CD4-positive, CD25-positive, alpha-beta regulatory T cell (primary cell): Measurements from ENCODE around the gene ARSD. TPM values are rescaled to one million over a fixed set of nuclear protein-coding genes. Genes with fewer than 3 reads are reported as not detected.
"Not testable (repeated sequence)": the region's sequence is repeated elsewhere in the genome, so short reads cannot be mapped to it uniquely, and the experiment has no call there.

Experiments
- ATAC-seq, 2 donors: fragments of 150-1000 bp; cut with Tn5 transposase; one replicate each; pipeline ENCODE4 v1.10.0; 2021; ENCODE audit warnings: low read depth in 2 of 2, moderate number of reproducible peaks in 2 of 2, moderate library complexity in 1 of 2
- DNase-seq, 3 donors: peaks; one replicate each; pipeline versions ENCODE4 v3.0.0 to v3.0.0-alpha.2; 2012 to 2022; ENCODE audit warnings: mixed read lengths in 1 of 3
- H3K27ac ChIP-seq: one replicate; pipeline ENCODE4 v1.7.0; 2013; ENCODE audit warnings: mild to moderate bottlenecking, low read length; ENCODE audit not compliant: insufficient read depth, poor library complexity, severe bottlenecking
- H3K27me3 ChIP-seq: one replicate; pipeline ENCODE4 v1.7.0; 2013; ENCODE audit warnings: low read length; ENCODE audit not compliant: control insufficient read depth, insufficient read depth
- H3K36me3 ChIP-seq: one replicate; pipeline ENCODE4 v1.7.0; 2013; ENCODE audit warnings: mild to moderate bottlenecking, low read length, moderate library complexity; ENCODE audit not compliant: control insufficient read depth, insufficient read depth
- H3K4me1 ChIP-seq: 2 replicates; pipeline ENCODE4 v1.7.0; 2013; ENCODE audit warnings: mild to moderate bottlenecking, low read length; ENCODE audit not compliant: insufficient read depth, control insufficient read depth, poor library complexity, severe bottlenecking
- H3K4me3 ChIP-seq: one replicate; pipeline ENCODE4 v1.7.0; 2013; ENCODE audit warnings: low read depth, mild to moderate bottlenecking, low read length, moderate library complexity
- H3K9me3 ChIP-seq, 2 experiments: 1 replicate in 1 of 2; 2 replicates in 1 of 2; pipeline ENCODE4 v1.7.0; 2013; ENCODE audit warnings: low read length in 2 of 2, mild to moderate bottlenecking in 1 of 2, moderate library complexity in 1 of 2; ENCODE audit not compliant: control insufficient read depth in 2 of 2
- H3K27ac Mint-ChIP-seq, 3 donors: one replicate each; pipeline ENCODE4 v1.8.0; 2020 to 2022; ENCODE audit warnings: mild to moderate bottlenecking in 3 of 3, mixed read lengths in 3 of 3, moderate library complexity in 2 of 3
- H3K27me3 Mint-ChIP-seq: one replicate; pipeline ENCODE4 v1.8.0; 2022; ENCODE audit warnings: mild to moderate bottlenecking, mixed read lengths
- H3K36me3 Mint-ChIP-seq: one replicate; pipeline ENCODE4 v1.8.0; 2020; ENCODE audit warnings: mixed read lengths
- H3K4me1 Mint-ChIP-seq, 4 donors: one replicate each; pipeline ENCODE4 v1.8.0; 2020 to 2022; ENCODE audit warnings: mixed read lengths in 4 of 4, mild to moderate bottlenecking in 1 of 4
- H3K4me3 Mint-ChIP-seq, 4 donors: one replicate each; pipeline ENCODE4 v1.8.0; 2020 to 2022; ENCODE audit warnings: mild to moderate bottlenecking in 4 of 4, mixed read lengths in 4 of 4, moderate library complexity in 3 of 4
- H3K9me3 Mint-ChIP-seq, 7 donors: one replicate each; pipeline ENCODE4 v1.8.0; 2020 to 2022; ENCODE audit warnings: mixed read lengths in 7 of 7, mild to moderate bottlenecking in 3 of 7, moderate library complexity in 2 of 7
- polyA plus RNA-seq, 4 donors: library from polyadenylated mRNA; unstranded; fragments of 300-500 nt; fragmentation: Illumina TruSeq; gene quantifications; one replicate each; pipeline ENCODE4 v1.2.3, GENCODE V29; 2021
- total RNA-seq: library from RNA; stranded (reverse); gene quantifications from one replicate; pipeline ENCODE4 v1.2.3, GENCODE V29; 2022

ARSD gene, protein sequence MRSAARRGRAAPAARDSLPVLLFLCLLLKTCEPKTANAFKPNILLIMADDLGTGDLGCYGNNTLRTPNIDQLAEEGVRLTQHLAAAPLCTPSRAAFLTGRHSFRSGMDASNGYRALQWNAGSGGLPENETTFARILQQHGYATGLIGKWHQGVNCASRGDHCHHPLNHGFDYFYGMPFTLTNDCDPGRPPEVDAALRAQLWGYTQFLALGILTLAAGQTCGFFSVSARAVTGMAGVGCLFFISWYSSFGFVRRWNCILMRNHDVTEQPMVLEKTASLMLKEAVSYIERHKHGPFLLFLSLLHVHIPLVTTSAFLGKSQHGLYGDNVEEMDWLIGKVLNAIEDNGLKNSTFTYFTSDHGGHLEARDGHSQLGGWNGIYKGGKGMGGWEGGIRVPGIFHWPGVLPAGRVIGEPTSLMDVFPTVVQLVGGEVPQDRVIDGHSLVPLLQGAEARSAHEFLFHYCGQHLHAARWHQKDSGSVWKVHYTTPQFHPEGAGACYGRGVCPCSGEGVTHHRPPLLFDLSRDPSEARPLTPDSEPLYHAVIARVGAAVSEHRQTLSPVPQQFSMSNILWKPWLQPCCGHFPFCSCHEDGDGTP
- total RNA-seq (1.5 TPM), polyA plus RNA-seq (1 to 10 TPM in 2 of 4 donors, under 1 TPM in 2; 0.67 to 1.8 (median 1.2) TPM)

DNA sequence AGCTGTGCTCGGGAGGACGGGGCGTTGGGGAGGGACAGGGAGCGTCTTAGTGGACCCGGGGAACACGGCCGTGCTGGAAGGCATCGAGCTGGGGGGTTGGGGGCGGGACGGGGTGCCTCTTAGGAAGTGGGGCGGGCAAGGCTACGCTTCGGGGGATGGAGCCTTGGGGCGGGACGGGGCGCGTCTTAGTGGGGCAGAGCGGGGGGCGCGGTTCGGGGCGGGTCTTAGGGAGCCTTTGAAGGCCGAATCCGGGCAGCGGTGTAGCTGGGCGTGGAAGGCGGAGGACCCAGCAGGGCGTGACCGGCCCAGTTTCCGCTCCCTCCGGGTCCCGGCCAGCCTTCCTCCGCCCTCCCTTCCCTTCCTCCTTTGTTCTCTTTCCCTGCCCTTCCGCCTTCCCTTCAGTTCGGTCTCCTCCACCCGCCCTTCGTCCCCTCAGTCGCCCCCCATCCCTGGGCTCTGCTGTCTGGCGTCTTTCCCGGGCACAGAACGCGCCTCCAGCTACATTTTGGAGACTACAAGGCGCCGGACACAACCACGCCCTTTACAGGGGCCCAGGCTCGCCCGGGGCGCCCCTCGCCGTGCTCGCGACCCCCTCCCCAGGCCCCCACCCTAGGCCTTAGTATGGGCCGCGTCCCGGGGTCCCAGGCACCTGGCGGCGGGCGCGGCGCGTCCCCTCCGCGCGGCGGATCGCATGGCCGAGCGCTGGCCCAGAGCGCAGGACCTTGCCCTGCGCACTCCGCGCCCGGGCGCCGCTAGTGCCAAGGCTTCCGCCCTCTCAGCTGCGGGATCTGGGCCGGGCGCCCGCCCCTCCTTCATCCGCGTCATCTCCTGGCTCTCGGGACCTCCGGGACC, at the start of gene ARSD:
TSS of gene ARSD (minus strand) at position 757 of the 852 bp plus-strand sequence. CDS start at position 693, 64 bp downstream.
- no peak within 1 kb of the TSS for H3K4me3 ChIP-seq
- H3K36me3 ChIP-seq, result no peaks in the 10 kb centered on the region
- DNase-seq, result peak; percentile 11 to 57 (median 12)
- no peaks in the 10 kb centered on the region for H3K27me3 ChIP-seq
- no peaks in the 10 kb centered on the region for H3K36me3 Mint-ChIP-seq
- H3K27me3 Mint-ChIP-seq, result no peaks in the 10 kb centered on the region
- peak within 1 kb of the TSS; percentile 33 for H3K27ac ChIP-seq
- H3K4me1 ChIP-seq, result no peaks in the 10 kb centered on the region
- H3K9me3 ChIP-seq, result no peaks in the 10 kb centered on the region
- peak; percentile 59 to 61 for ATAC-seq
- peaks cover 0 to 3% (median 0%) of the 10 kb centered on the region in 4 donors for H3K4me1 Mint-ChIP-seq
- H3K9me3 Mint-ChIP-seq, result peaks cover 0 to 14% (median 0%) of the 10 kb centered on the region in 7 donors
- H3K4me3 Mint-ChIP-seq, result peak within 1 kb of the TSS; percentile 66 to 84 (median 74)
- H3K27ac Mint-ChIP-seq, result no peak within 1 kb of the TSS

DNA sequence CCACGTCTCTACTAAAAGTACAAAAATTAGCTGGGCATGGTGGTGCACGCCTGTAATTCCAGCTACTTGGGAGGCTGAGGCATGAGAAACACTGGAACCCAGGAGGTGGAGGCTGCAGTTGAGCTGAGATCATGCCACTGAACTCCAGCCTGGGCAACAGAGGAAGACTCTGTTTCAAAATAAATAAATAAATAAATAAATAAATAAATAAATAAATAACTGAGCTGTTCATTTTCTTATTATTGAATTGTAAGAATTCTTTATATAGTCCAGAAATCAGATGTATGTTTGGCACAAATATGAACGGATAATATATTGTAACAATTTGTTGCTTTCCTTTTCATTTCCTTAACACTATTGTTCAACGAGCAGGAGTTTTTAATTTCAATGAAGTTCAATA, 49.5 kb upstream of the ARSD start:
- H3K4me3 ChIP-seq, H3K4me3 Mint-ChIP-seq, H3K36me3 ChIP-seq, H3K4me1 ChIP-seq, H3K27me3 Mint-ChIP-seq, H3K27ac ChIP-seq, H3K27me3 ChIP-seq, H3K27ac Mint-ChIP-seq, H3K9me3 Mint-ChIP-seq, H3K4me1 Mint-ChIP-seq, H3K36me3 Mint-ChIP-seq, DNase-seq, ATAC-seq, H3K9me3 ChIP-seq: not testable (repeated sequence)

DNA sequence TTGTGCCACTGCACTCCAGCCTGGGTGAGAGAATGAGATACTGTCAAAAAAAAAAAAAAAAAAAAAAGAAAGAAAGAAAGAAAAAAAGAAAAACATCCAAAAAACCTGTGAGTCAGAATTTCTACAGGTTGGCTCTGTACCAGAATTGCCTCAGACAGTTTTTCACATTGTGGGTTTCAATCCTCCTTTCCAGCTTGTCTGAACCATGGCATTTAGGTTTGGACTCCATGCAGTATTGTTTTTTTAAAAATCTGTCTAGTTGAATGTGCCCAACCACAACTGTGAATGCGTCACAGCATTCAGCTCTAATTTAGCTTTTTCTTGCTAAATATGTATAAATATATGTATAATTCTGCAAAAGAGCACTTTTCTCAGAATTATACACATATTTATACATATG, 45.8 kb upstream of the ARSD start:
- Mint-ChIP-seq H3K9me3 (peaks cover 0 to 6% (median 0%) of the 10 kb centered on the region in 7 donors), H3K27ac (no peak overlapping the region), H3K36me3 (no peaks in the 10 kb centered on the region), H3K4me3 (no peak overlapping the region), H3K4me1 (peaks cover 0 to under 1% (median 0%) of the 10 kb centered on the region in 4 donors), H3K27me3 (no peaks in the 10 kb centered on the region)
- Histone ChIP-seq H3K27me3 (no peaks in the 10 kb centered on the region), H3K4me3 (no peak overlapping the region), H3K4me1 (no peaks in the 10 kb centered on the region), H3K27ac (no peak overlapping the region), H3K9me3 (no peaks in the 10 kb centered on the region), H3K36me3 (no peaks in the 10 kb centered on the region)
- ATAC-seq (no peak), DNase-seq (no peak)

DNA sequence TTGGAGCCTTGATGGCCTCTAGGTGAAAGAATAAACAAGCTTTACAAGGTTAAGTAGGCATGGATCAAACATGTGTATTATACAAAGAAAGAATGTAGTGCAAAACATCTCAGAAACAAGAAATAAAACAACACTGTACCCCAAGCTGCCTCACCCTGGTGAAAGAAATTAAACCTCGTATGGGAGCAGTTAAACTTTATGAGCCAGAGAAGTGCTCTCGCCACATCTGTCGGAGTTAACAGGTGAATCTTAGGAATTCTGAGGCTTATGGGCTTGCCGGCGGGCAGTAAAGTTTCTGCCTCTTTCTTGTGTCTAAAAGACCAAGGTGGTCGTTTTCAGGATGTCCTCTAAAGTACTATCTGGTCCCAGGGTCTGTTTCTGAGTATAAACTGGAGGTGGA, 43.3 kb upstream of the ARSD start:
- H3K27me3 Mint-ChIP-seq, result no peaks in the 10 kb centered on the region
- peaks cover 0 to 6% (median 0%) of the 10 kb centered on the region in 7 donors for H3K9me3 Mint-ChIP-seq
- Histone ChIP-seq H3K36me3 (no peaks in the 10 kb centered on the region), H3K4me3 (no peak overlapping the region), H3K9me3 (no peaks in the 10 kb centered on the region), H3K27ac (no peak overlapping the region), H3K27me3 (no peaks in the 10 kb centered on the region), H3K4me1 (peaks cover 4% of the 10 kb centered on the region)
- no peak overlapping the region for H3K27ac Mint-ChIP-seq
- DNase-seq (no peak), ATAC-seq (no peak)
- no peaks in the 10 kb centered on the region for H3K36me3 Mint-ChIP-seq
- no peak overlapping the region for H3K4me3 Mint-ChIP-seq
- H3K4me1 Mint-ChIP-seq, result peaks cover 0 to 11% (median 2%) of the 10 kb centered on the region in 4 donors

DNA sequence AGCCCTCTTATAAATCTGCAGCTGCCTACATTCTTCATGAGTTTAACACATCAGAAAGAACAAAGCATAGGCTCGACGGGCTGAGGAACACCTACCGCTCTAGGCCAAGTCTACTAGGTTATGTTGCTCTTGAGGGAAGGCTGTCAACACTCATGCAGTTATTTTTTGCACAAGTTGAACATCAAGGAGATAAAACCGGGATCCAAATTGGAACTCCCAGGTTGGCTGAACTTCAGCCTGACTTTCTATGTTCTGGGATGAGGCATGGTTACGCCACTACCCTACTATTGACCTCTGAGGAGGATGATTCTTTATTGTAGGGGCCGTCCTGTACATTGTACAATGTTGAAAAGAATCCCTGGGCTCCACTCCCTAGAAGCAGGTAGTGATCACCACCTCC, 39.9 kb upstream of the ARSD start:
- Histone ChIP-seq H3K4me3 (no peak overlapping the region), H3K36me3 (no peaks in the 10 kb centered on the region), H3K27ac (no peak overlapping the region), H3K27me3 (no peaks in the 10 kb centered on the region), H3K9me3 (no peaks in the 10 kb centered on the region), H3K4me1 (peaks cover 4% of the 10 kb centered on the region)
- DNase-seq (no peak), ATAC-seq (no peak)
- Mint-ChIP-seq H3K36me3 (no peaks in the 10 kb centered on the region), H3K27ac (no peak overlapping the region), H3K9me3 (peaks cover 0 to 4% (median 0%) of the 10 kb centered on the region in 7 donors), H3K4me3 (peak overlapping the region in 3 of 4 donors; percentile 33 to 82 (median 65)), H3K27me3 (no peaks in the 10 kb centered on the region), H3K4me1 (peaks cover 0 to 11% (median 2%) of the 10 kb centered on the region in 4 donors)

DNA sequence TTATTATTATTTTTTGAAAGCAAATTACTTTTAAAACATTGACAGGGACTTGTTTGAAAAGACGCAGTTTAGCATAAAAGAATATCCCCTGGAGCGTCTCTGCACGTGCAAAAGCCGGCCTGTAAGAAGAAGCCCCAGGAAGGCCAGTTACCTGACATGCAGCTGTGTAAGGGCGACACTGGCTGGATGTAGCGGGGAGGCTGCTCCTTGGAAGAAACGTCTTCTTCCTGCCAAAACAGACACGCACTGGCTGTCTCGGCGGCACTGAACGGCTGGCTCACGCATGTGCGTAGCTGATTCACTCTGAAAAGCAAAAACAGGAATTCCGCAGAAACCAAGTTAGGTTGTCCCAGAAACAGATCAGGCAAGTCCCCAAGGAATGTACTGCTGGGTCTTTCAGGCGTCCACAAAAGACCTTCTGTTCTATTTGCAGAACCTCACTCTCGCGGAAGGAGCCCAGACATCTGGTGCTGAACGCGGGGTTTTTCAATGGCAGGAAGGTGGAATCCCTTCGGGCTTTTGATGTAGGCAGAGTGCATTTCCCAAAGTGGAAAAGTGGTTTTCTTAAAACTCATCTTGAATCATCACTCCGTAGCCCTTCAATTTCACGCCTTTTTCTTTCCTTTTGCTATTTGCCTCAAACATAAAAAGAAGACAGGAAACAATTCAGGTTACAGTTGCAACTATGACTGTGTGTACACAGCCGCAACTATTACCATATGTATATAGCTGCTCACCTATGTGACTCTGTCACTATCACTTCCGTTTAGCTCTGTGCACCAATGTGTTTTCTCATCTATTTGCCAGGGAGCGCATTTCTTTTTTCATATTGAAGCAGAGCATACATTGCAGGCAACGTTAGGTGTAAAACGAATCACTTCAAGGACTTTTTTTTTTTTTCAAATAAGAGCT, 39.1 kb upstream of the ARSD start:
- H3K9me3 ChIP-seq, result no peaks in the 10 kb centered on the region
- H3K4me1 ChIP-seq, result peaks cover 4% of the 10 kb centered on the region
- peak in 1 of 3 donors; percentile 20 for DNase-seq
- Mint-ChIP-seq H3K27ac (no peak overlapping the region), H3K36me3 (no peaks in the 10 kb centered on the region), H3K4me1 (peaks cover 0 to 11% (median 2%) of the 10 kb centered on the region in 4 donors), H3K4me3 (peak overlapping the region; percentile 33 to 82 (median 68)), H3K9me3 (peaks cover 0 to 2% (median 0%) of the 10 kb centered on the region in 7 donors), H3K27me3 (no peaks in the 10 kb centered on the region)
- no peaks in the 10 kb centered on the region for H3K36me3 ChIP-seq
- no peaks in the 10 kb centered on the region for H3K27me3 ChIP-seq
- no peak overlapping the region for H3K27ac ChIP-seq
- H3K4me3 ChIP-seq, result peak overlapping the region; percentile 30
- no peak for ATAC-seq

DNA sequence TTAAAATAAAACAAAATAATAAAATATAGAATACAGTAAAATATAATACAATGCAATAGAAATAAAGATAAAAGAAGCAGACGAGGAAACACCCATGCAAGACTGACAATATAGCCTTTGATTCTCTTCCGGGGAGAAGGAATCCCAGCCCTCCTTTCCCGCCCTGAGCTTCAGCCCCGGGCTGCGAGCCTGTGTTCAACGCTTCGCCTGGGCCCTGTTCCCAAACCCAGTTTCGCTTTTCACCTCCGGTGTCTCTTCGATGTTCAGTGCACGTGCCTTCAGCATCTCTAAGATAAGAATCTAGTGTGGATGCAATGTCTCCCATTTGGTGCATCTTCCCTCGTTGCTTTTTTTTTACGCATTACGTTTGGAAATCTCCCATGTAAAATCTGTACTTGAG, 38.4 kb upstream of the ARSD start:
- peaks cover 0 to 2% (median 0%) of the 10 kb centered on the region in 7 donors for H3K9me3 Mint-ChIP-seq
- Histone ChIP-seq H3K27me3 (no peaks in the 10 kb centered on the region), H3K9me3 (no peaks in the 10 kb centered on the region), H3K27ac (no peak overlapping the region), H3K4me1 (peaks cover 4% of the 10 kb centered on the region), H3K36me3 (no peaks in the 10 kb centered on the region), H3K4me3 (no peak overlapping the region)
- no peaks in the 10 kb centered on the region for H3K36me3 Mint-ChIP-seq
- peak overlapping the region in 1 of 4 donors; percentile 82 for H3K4me3 Mint-ChIP-seq
- peaks cover 0 to 11% (median 2%) of the 10 kb centered on the region in 4 donors for H3K4me1 Mint-ChIP-seq
- no peak for DNase-seq
- H3K27ac Mint-ChIP-seq, result no peak overlapping the region
- no peak for ATAC-seq
- H3K27me3 Mint-ChIP-seq, result no peaks in the 10 kb centered on the region
